Measurements from ENCODE around the gene LRRC75A.
A peak's percentile ranks its signal among the peaks of the same experiment; 100 is the strongest.
"Not testable (repeated sequence)": the region's sequence is repeated elsewhere in the genome, so short reads cannot be mapped to it uniquely, and the experiment has no call there.

LRRC75A gene

GRCh38 chr17:16406742-16407674, 85.0 kb downstream of the LRRC75A start:
- no peak overlapping the region for H3K27ac ChIP-seq (ENCODE audit: low read length)
- H3K9me3 ChIP-seq (ENCODE audit: control insufficient read depth in 1 of 2, low read length in 2 of 2): no peaks in the 10 kb centered on the region
- H3K4me3 ChIP-seq (ENCODE audit: low read depth in 1 of 2, low read length in 2 of 2): peak overlapping the region; percentile 62 to 81
- H3K36me3 ChIP-seq (ENCODE audit: control insufficient read depth in 1 of 2, insufficient read depth in 2 of 2, low read length in 2 of 2): no peaks in the 10 kb centered on the region
- H3K27me3 ChIP-seq (ENCODE audit: low read depth, low read length): no peaks in the 10 kb centered on the region
- peaks cover 0 to 13% of the 10 kb centered on the region in 2 donors for H3K4me1 ChIP-seq (ENCODE audit: control insufficient read depth in 1 of 2, insufficient read depth in 2 of 2, low read length in 2 of 2)

- not testable (repeated sequence) for H3K27ac ChIP-seq (ENCODE audit: low read length); H3K27me3 ChIP-seq (ENCODE audit: low read depth, low read length); H3K36me3 ChIP-seq (ENCODE audit: control insufficient read depth in 1 of 2, insufficient read depth in 2 of 2, low read length in 2 of 2); H3K9me3 ChIP-seq (ENCODE audit: control insufficient read depth in 1 of 2, low read length in 2 of 2); H3K4me3 ChIP-seq (ENCODE audit: low read depth in 1 of 2, low read length in 2 of 2)
- peaks cover 0 to 13% of the 10 kb centered on the region in 2 donors for H3K4me1 ChIP-seq (ENCODE audit: control insufficient read depth in 1 of 2, insufficient read depth in 2 of 2, low read length in 2 of 2)
These were observed 88.1 kb downstream of the LRRC75A start for GRCh38 chr17:16403847-16404246.

- no peak overlapping the region for H3K27ac ChIP-seq (ENCODE audit: low read length)
- H3K27me3 ChIP-seq (ENCODE audit: low read depth, low read length): no peaks in the 10 kb centered on the region
- H3K36me3 ChIP-seq (ENCODE audit: control insufficient read depth in 1 of 2, insufficient read depth in 2 of 2, low read length in 2 of 2): no peaks in the 10 kb centered on the region
- no peak overlapping the region for H3K4me3 ChIP-seq (ENCODE audit: low read depth in 1 of 2, low read length in 2 of 2)
- no peaks in the 10 kb centered on the region for H3K9me3 ChIP-seq (ENCODE audit: control insufficient read depth in 1 of 2, low read length in 2 of 2)
- H3K4me1 ChIP-seq (ENCODE audit: control insufficient read depth in 1 of 2, insufficient read depth in 2 of 2, low read length in 2 of 2): no peaks in the 10 kb centered on the region
These were observed 93.4 kb downstream of the LRRC75A start for GRCh38 chr17:16398270-16399267.

- H3K27ac ChIP-seq (ENCODE audit: low read length); H3K27me3 ChIP-seq (ENCODE audit: low read depth, low read length): not testable (repeated sequence)
These were observed 95.3 kb downstream of the LRRC75A start for GRCh38 chr17:16396693-16397092.

GRCh38 chr17:16395887-16396286, 96.1 kb downstream of the LRRC75A start:
- H3K27ac ChIP-seq (ENCODE audit: low read length); H3K4me3 ChIP-seq (ENCODE audit: low read depth in 1 of 2, low read length in 2 of 2): not testable (repeated sequence)

More at GRCh38 chr17:16396693-16397092, 95.3 kb downstream of the LRRC75A start:
- H3K4me1 ChIP-seq (ENCODE audit: control insufficient read depth in 1 of 2, insufficient read depth in 2 of 2, low read length in 2 of 2); H3K36me3 ChIP-seq (ENCODE audit: control insufficient read depth in 1 of 2, insufficient read depth in 2 of 2, low read length in 2 of 2); H3K9me3 ChIP-seq (ENCODE audit: control insufficient read depth in 1 of 2, low read length in 2 of 2); H3K4me3 ChIP-seq (ENCODE audit: low read depth in 1 of 2, low read length in 2 of 2): not testable (repeated sequence)

GRCh38 chr17:16392491-16392890, 99.5 kb downstream of the LRRC75A start:
- not testable (repeated sequence) for H3K4me1 ChIP-seq (ENCODE audit: control insufficient read depth in 1 of 2, insufficient read depth in 2 of 2, low read length in 2 of 2); H3K4me3 ChIP-seq (ENCODE audit: low read depth in 1 of 2, low read length in 2 of 2); H3K36me3 ChIP-seq (ENCODE audit: control insufficient read depth in 1 of 2, insufficient read depth in 2 of 2, low read length in 2 of 2); H3K27ac ChIP-seq (ENCODE audit: low read length); H3K27me3 ChIP-seq (ENCODE audit: low read depth, low read length); H3K9me3 ChIP-seq (ENCODE audit: control insufficient read depth in 1 of 2, low read length in 2 of 2)

More at GRCh38 chr17:16395887-16396286, 96.1 kb downstream of the LRRC75A start:
- not testable (repeated sequence) for H3K4me1 ChIP-seq (ENCODE audit: control insufficient read depth in 1 of 2, insufficient read depth in 2 of 2, low read length in 2 of 2); H3K36me3 ChIP-seq (ENCODE audit: control insufficient read depth in 1 of 2, insufficient read depth in 2 of 2, low read length in 2 of 2); H3K27me3 ChIP-seq (ENCODE audit: low read depth, low read length); H3K9me3 ChIP-seq (ENCODE audit: control insufficient read depth in 1 of 2, low read length in 2 of 2)
